Ascending aorta (tissue), 2 donors: Measurements from ENCODE around the gene SAFB2. TPM values are rescaled to one million over a fixed set of nuclear protein-coding genes. Genes with fewer than 3 reads are reported as not detected.

Experiments
- DNase-seq, 2 donors: peaks; one replicate each; pipeline ENCODE4 v3.0.0-alpha.2; 2019; ENCODE audit warnings: low spot score in 2 of 2
- H3K27ac ChIP-seq, 2 donors: fragments of 200-600 bp; sonication (generic); one replicate each; pipeline ENCODE4 v1.5.1; 2016 to 2017; ENCODE audit warnings: mild to moderate bottlenecking in 1 of 2
- H3K27me3 ChIP-seq: fragments of 200-600 bp; sonication (generic); one replicate; pipeline ENCODE4 v1.5.1; 2017
- H3K36me3 ChIP-seq, 2 donors: fragments of 200-600 bp; sonication (generic); one replicate each; pipeline ENCODE4 v1.5.1; 2016
- H3K4me1 ChIP-seq, 2 donors: fragments of 200-600 bp; sonication (generic); one replicate each; pipeline ENCODE4 v1.5.1; 2016 to 2017; ENCODE audit warnings: mild to moderate bottlenecking in 1 of 2
- H3K4me3 ChIP-seq, 2 donors: fragments of 200-600 bp; sonication (generic); one replicate each; pipeline ENCODE4 v1.5.1; 2016 to 2017; ENCODE audit warnings: mild to moderate bottlenecking in 1 of 2
- H3K9me3 ChIP-seq, 2 donors: fragments of 200-600 bp; sonication (generic); one replicate each; pipeline ENCODE4 v1.5.1; 2016
- CTCF ChIP-seq, 3 experiments: fragments of 200-600 bp in 2 of 3; fragments of 450-650 bp in 1 of 3; sonication (generic) in 2 of 3; IDR thresholded peaks; one replicate each; pipeline ENCODE4 v1.5.1; 2016 to 2019; ENCODE audit warnings: antibody characterized with exemption in 3 of 3, mild to moderate bottlenecking in 1 of 3, moderate library complexity in 1 of 3
- intact Hi-C: fragments of 100-400 bp; cut with DNase I; formaldehyde crosslinking; loops from one replicate; pipeline ENCODE4 v1.15.1; 2023
- total RNA-seq: library from RNA; depleted of rRNA; stranded (reverse); fragments of >200 nt; gene quantifications from one replicate; pipeline ENCODE4 v1.1.0, GENCODE V29; 2016

SAFB2 gene
- total RNA-seq, 1 donor from 2014 or later, result 10.7 TPM

- Histone ChIP-seq H3K4me1 (peaks cover 3 to 44% of the 10 kb centered on the region in 2 donors), H3K9me3 (no peaks in the 10 kb centered on the region), H3K27me3 (no peaks in the 10 kb centered on the region), H3K36me3 (peaks cover 14 to 38% of the 10 kb centered on the region in 2 donors), H3K4me3 (peak overlapping the region; percentile 86 to 96), H3K27ac (peak overlapping the region; percentile 93 to 97)
- no peak for TF ChIP-seq CTCF (IDR thresholded peaks at IDR 0.05)
- no peak for DNase-seq
- intact Hi-C loops, result loop anchor here (1.0 to 10.0 kb wide), 7 partner anchors 58 to 1113 kb away; partner anchors contain the start of genes CATSPERD, DPP9, GPR108 and KDM4B
Measured at GRCh38 chr19:5621945-5622464, 571 bp downstream of the SAFB2 start.

DNA sequence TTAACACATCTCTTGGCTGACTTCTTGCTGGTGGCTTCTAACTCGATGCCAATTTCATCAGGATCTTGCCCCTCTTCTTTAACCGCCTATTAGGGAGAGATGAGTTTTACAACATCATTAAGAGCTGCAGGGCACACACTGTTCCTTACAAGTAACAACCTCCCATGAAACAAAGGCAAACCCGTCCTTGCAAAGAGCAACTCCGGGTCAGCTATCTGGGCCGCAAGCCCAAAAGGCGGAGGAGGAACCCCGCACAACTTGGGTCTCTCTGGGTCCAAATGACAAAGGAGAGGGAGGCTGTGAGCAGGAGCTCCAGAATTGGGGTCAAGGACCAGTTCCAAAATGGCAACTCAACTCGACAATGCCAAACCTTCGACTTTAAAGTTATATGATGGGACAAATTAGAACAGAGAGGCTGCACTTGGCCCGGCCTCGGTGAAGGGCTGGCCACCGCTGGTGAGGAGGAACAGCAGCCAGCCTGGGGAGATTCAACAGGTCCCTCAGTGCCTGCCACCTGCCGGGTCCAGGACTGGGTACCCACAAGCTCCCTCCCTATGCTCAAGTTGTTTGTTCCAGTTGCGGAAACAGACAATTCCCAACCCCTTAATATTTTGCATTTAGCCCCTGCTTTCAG, 1.1 kb downstream of the SAFB2 start:
- H3K36me3 ChIP-seq, result peaks cover 10 to 37% of the 10 kb centered on the region in 2 donors
- intact Hi-C loops, result loop anchor here (5.0 to 10.0 kb wide), 4 partner anchors 166 to 1113 kb away; partner anchors contain the start of genes DPP9, GPR108, KDM4B and TRIP10
- no peak for DNase-seq
- no peaks in the 10 kb centered on the region for H3K27me3 ChIP-seq
- peak overlapping the region; percentile 93 to 97 for H3K27ac ChIP-seq
- peaks cover 3 to 44% of the 10 kb centered on the region in 2 donors for H3K4me1 ChIP-seq
- peak overlapping the region; percentile 86 to 96 for H3K4me3 ChIP-seq
- no peaks in the 10 kb centered on the region for H3K9me3 ChIP-seq
- no peak for TF ChIP-seq CTCF (IDR thresholded peaks at IDR 0.05)

- Histone ChIP-seq H3K4me3 (no peak overlapping the region), H3K36me3 (peaks cover 25 to 41% of the 10 kb centered on the region in 2 donors), H3K9me3 (no peaks in the 10 kb centered on the region), H3K27ac (no peak overlapping the region), H3K27me3 (no peaks in the 10 kb centered on the region), H3K4me1 (peaks cover 0 to 30% of the 10 kb centered on the region in 2 donors)
- DNase-seq, result no peak
- intact Hi-C loops, result loop anchor here (5.0 to 10.0 kb wide), 4 partner anchors 167 to 1115 kb away; partner anchors contain the start of genes DPP9, GPR108, KDM4B and TRIP10
- TF ChIP-seq CTCF (IDR thresholded peaks at IDR 0.05), result no peak
Measured at GRCh38 chr19:5619946-5620345, 2.6 kb downstream of the SAFB2 start.

GRCh38 chr19:5618591-5618990, 4.0 kb downstream of the SAFB2 start:
- peaks cover 38 to 55% of the 10 kb centered on the region in 2 donors for H3K36me3 ChIP-seq

GRCh38 chr19:5617080-5617479, 5.5 kb downstream of the SAFB2 start:
- Histone ChIP-seq H3K36me3 (peaks cover 53 to 70% of the 10 kb centered on the region in 2 donors), H3K4me1 (peaks cover 0 to 23% of the 10 kb centered on the region in 2 donors), H3K4me3 (no peak overlapping the region), H3K9me3 (no peaks in the 10 kb centered on the region), H3K27me3 (no peaks in the 10 kb centered on the region), H3K27ac (no peak overlapping the region)
- DNase-seq, result no peak
- no peak for TF ChIP-seq CTCF (IDR thresholded peaks at IDR 0.05)
- intact Hi-C loops, result no loop called here

More at GRCh38 chr19:5618591-5618990, 4.0 kb downstream of the SAFB2 start:
- no peak for TF ChIP-seq CTCF (IDR thresholded peaks at IDR 0.05)
- Histone ChIP-seq H3K4me3 (no peak overlapping the region), H3K4me1 (peaks cover 0 to 23% of the 10 kb centered on the region in 2 donors), H3K27me3 (no peaks in the 10 kb centered on the region), H3K27ac (no peak overlapping the region), H3K9me3 (no peaks in the 10 kb centered on the region)
- DNase-seq, result no peak
- intact Hi-C loops, result no loop called here
